ES-I3 (cell line): ENCODE measurements around the gene ELAPOR1.
"Not testable (repeated sequence)": the region's sequence is repeated elsewhere in the genome, so short reads cannot be mapped to it uniquely, and the experiment has no call there.

Experiments
- H3K36me3 ChIP-seq: 2 replicates; pipeline ENCODE4 v1.6.1; 2013; ENCODE audit warnings: mild to moderate bottlenecking, low read length, control low read depth, moderate library complexity; ENCODE audit not compliant: insufficient read depth
- H3K4me1 ChIP-seq: 2 replicates; pipeline ENCODE4 v1.6.1; 2013; ENCODE audit warnings: mild to moderate bottlenecking, control low read depth, low read length; ENCODE audit not compliant: insufficient read depth
- H3K9ac ChIP-seq: 2 replicates; pipeline ENCODE4 v1.6.1; 2013; ENCODE audit warnings: low read depth, mild to moderate bottlenecking, low read length, moderate library complexity
- H3K9me3 ChIP-seq: 2 replicates; pipeline ENCODE4 v1.6.1; 2013; ENCODE audit warnings: mild to moderate bottlenecking, low read length, moderate library complexity; ENCODE audit not compliant: control insufficient read depth, insufficient read depth

The ELAPOR1 gene

GRCh38 chr1:109137958-109138357, 24.0 kb downstream of the ELAPOR1 start:
- H3K9me3 ChIP-seq = no peaks in the 10 kb centered on the region
- no peak overlapping the region for H3K9ac ChIP-seq
- no peaks in the 10 kb centered on the region for H3K36me3 ChIP-seq
- H3K4me1 ChIP-seq = no peaks in the 10 kb centered on the region

GRCh38 chr1:109138358-109138757, 24.4 kb downstream of the ELAPOR1 start:
- Histone ChIP-seq H3K9ac (no peak overlapping the region), H3K36me3 (no peaks in the 10 kb centered on the region), H3K4me1 (no peaks in the 10 kb centered on the region), H3K9me3 (no peaks in the 10 kb centered on the region)

DNA sequence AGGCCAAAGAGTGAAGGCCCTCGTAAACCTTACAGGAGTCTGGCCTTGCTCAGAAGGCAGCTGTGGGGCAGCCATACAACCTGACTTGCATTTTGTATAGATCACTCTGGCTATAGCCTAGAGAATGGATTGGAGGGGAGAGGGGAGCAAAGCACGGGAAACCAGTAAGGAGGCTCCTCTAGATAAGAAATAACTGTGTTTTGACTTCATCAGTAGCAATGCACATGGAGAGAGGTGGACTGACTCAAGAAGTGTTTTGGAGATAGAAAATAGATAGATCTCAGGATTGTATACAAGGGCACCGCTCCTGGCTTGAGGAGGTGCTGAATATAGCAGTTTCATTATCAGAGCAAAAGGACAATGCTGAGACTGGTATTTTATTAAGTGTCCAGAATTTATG, 26.5 kb downstream of the ELAPOR1 start:
- Histone ChIP-seq H3K4me1 (no peaks in the 10 kb centered on the region), H3K9ac (no peak overlapping the region), H3K9me3 (no peaks in the 10 kb centered on the region)

DNA sequence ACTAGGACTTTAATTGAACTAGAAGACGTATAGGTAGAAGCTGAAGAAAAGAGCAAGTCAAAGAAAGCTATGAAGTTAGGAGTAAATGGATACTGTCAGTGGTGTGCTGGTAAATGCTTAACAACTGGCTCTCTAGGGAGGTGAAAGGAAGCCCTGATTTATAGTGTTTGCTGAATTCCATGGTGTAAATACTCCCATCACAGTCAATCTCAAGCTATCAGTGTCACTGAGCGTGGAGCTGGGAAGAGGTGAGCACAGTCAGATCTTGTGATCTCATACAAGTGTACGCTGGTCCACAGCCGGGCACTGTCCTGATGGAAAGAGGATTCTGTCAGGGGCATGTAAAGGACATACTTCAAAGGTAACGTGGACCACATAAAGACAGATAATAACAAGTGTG, 28.3 kb downstream of the ELAPOR1 start:
- Histone ChIP-seq H3K9me3 (no peaks in the 10 kb centered on the region), H3K9ac (no peak overlapping the region), H3K36me3 (no peaks in the 10 kb centered on the region), H3K4me1 (no peaks in the 10 kb centered on the region)

More for the DNA sequence above, 26.5 kb downstream of the ELAPOR1 start:
- no peaks in the 10 kb centered on the region for H3K36me3 ChIP-seq

GRCh38 chr1:109142725-109143124, 28.8 kb downstream of the ELAPOR1 start:
- not testable (repeated sequence) for H3K4me1 ChIP-seq, H3K9ac ChIP-seq, H3K36me3 ChIP-seq, H3K9me3 ChIP-seq

DNA sequence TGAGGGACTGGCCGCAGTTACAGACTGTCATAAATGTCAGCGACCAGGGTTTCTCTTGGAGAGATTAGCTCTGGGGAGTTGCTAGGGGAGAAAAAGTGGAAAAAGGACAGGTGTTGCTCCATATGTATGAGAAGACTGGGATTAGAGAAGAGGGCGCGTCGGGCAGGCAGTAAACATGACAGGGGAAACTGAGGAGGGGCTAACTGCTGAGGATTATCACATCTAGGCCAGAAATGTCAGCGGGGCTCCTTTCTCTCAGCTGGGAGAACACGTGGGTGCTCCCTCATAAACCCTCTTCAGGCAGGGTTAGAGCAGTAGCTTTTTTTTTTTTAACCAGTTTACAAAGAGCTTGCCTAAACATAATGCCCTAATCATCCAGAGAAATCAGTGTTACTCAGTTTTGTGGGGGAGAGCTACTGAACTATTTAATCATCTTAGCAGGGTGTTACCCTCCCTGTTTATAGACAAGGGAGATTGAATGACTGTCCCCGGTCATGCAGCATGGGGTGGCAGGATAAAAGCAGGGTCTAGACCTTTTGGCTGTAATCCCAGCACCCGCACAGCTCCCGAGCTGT, 35.2 kb downstream of the ELAPOR1 start:
- no peak overlapping the region for H3K9ac ChIP-seq
- H3K4me1 ChIP-seq = peaks cover 7% of the 10 kb centered on the region
- H3K9me3 ChIP-seq = no peaks in the 10 kb centered on the region
- no peaks in the 10 kb centered on the region for H3K36me3 ChIP-seq

- Histone ChIP-seq H3K4me1 (peaks cover 7% of the 10 kb centered on the region), H3K36me3 (no peaks in the 10 kb centered on the region), H3K9me3 (no peaks in the 10 kb centered on the region), H3K9ac (no peak overlapping the region)
Measured at GRCh38 chr1:109149874-109150601, 36.1 kb downstream of the ELAPOR1 start.

GRCh38 chr1:109151146-109151990, 37.5 kb downstream of the ELAPOR1 start:
- Histone ChIP-seq H3K36me3 (no peaks in the 10 kb centered on the region), H3K4me1 (peaks cover 7% of the 10 kb centered on the region), H3K9me3 (no peaks in the 10 kb centered on the region), H3K9ac (no peak overlapping the region)

DNA sequence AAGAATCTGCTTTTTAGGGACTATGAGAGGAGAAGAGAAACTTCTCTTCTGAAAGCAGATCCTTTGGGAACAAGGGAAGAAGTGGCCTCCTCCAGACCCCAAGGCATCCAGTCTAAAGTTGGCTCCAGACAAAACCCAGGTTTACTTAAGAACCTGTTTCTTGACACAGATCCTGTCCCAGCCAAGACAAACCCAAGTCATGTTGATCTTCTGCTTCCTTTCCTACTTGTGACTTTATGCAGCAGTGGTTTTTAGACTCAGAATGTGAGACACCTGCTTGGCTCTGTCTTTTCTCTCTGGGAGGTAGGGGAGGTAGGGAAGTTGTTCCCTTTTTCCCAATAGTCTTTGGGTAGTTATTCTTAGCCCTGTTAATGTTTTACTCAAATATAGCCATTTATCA, 38.3 kb downstream of the ELAPOR1 start:
- Histone ChIP-seq H3K9me3 (no peaks in the 10 kb centered on the region), H3K36me3 (no peaks in the 10 kb centered on the region), H3K9ac (no peak overlapping the region), H3K4me1 (peaks cover 7% of the 10 kb centered on the region)

DNA sequence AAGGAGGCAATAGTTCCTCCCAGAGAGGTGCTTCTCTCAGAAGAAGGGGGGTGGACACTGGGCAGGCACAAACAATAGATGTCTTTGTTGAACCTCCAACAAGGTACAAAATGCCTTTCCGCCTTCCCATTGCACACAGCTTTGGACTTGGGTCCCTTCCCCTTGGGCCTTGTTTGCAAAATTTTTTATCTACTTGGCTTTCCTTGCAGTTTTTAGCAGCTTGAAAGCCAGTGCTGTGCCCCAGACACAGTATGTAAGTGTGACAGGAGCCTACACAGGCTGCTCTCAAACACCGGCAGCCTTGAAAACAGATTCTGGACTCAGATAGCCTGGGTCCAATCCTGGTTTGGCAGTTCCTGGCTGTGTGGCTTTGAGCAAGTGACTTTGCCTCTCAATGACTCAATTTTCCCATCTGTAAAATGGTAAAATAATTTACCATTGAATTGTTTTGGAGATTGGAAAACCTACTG, 43.0 kb downstream of the ELAPOR1 start:
- H3K9ac ChIP-seq = no peak overlapping the region
- H3K9me3 ChIP-seq = no peaks in the 10 kb centered on the region
- peaks cover under 1% of the 10 kb centered on the region for H3K4me1 ChIP-seq
- H3K36me3 ChIP-seq = no peaks in the 10 kb centered on the region

GRCh38 chr1:109158433-109158832, 44.5 kb downstream of the ELAPOR1 start:
- Histone ChIP-seq H3K4me1 (peaks cover 4% of the 10 kb centered on the region), H3K9me3 (no peaks in the 10 kb centered on the region), H3K36me3 (no peaks in the 10 kb centered on the region), H3K9ac (no peak overlapping the region)

DNA sequence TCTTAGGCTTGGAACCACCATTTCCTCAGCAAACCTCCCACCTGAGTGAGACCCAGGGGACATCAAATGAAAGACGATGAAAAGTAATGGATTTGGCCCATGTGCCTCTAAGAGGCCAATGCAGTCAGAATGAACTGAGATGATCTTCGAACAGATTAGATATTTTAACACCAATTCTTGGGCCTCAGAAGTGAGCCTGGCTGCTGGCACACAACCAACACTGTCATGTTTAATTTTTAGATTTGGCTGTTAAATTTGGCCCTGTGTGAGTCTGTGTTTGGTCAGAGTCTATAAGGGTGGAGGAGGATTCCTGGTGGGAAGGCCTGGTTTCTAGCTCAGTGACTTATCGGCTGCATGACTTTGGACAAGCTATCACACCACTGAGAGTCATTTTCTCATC, 45.4 kb downstream of the ELAPOR1 start:
- no peaks in the 10 kb centered on the region for H3K9me3 ChIP-seq
- H3K9ac ChIP-seq = no peak overlapping the region
- peaks cover 4% of the 10 kb centered on the region for H3K4me1 ChIP-seq
- H3K36me3 ChIP-seq = no peaks in the 10 kb centered on the region

DNA sequence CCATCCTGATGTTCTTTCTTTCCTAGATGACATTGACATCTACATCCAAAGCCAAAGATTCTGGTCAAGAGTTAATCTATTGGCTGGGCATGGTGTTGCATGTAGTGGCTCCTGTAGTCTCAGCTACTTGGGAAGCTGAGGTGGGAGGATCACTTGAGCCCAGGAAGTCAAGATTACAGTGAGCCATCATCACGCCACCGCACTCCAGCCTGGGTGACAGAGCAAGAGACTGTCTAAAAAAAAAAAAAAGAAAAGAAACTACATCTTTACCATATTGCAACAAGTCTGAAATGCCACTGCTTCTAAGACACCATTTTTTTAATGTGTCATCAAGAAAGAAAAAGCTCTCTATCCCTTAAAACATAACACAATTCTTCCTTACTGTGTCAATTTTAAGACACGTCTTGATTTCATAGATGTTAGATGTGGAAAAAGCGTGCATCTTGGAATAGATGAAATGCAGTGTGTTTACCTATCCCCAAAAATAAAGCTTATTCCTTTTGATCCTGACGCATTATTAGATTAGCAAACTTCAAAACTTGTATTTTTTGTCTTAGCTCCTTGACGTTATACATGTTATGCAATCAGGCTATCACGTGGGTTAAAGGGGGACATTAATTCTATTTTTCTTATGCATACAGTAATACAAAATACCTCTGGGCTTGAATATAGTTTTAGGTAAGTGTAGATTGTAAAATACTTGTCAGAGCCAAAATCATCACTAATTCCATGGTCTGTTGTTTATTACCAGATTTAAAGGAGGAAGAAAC, 46.3 kb downstream of the ELAPOR1 start:
- Histone ChIP-seq H3K36me3 (no peaks in the 10 kb centered on the region), H3K9ac (no peak overlapping the region), H3K4me1 (peaks cover 4% of the 10 kb centered on the region), H3K9me3 (no peaks in the 10 kb centered on the region)
